ENCODE measurements around the gene RINL.
A peak's percentile ranks its signal among the peaks of the same experiment; 100 is the strongest.
"Not testable (repeated sequence)": the region's sequence is repeated elsewhere in the genome, so short reads cannot be mapped to it uniquely, and the experiment has no call there.

The RINL gene

DNA sequence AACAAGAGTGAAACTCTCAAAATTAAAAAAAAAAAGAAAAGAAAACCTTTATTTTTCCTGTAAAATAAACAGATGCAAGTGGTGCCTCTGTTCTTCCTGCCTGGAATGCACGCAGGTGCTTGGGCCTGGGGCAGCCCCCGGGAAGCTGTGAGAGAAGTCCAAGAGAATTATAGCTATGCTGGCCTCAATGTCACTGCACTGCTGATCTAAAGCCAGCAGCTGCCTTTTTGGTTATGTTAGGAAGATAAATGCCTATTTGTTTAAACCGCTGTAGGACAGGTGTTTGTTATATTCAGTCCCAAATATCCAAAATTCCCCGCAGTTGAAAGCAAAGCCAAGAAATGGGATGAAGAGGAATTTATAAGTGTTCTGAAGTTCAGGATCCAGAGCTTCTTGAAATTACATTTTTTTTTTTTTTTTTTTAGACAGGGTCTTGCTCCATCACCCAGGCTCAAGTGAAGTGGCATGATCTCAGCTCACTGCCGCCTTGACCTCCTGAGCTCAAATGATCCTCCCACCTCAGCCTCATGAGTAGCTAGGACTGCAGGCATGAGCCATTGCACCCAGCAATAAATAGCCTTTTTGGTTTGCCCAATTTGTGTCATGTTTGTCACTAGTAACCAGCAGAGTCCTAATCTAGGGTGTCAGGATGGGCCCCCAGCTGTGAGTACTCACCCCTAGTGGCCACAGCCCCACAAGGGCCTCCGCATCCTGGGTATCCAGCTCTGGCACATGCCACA lies 2.2 kb downstream of the RINL start:
- DNase-seq (ENCODE audit: low read depth in 2 of 3, low spot score in 1 of 3), result no peak

DNA sequence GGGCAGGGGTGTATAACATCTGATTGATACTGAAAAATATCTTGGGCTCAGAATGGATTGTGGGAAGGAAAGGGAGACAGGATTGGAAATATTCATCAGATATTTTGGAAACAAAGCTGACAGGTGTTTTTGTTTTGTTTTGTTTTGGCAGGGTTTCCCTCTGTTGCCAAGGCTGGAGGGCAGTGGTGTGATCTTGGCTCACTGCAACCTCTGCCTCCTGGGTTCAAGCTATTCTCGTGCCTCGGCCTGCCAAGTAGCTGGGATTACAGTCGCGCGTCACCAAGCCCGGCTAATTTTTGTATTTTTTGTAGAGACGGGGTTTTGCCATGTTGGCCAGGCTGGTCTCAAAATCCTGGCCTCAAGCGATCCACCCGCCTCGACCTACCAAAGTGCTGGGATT lies 4.7 kb downstream of the RINL start:
- not testable (repeated sequence) for DNase-seq (ENCODE audit: low read depth in 2 of 3, low spot score in 1 of 3)

DNA sequence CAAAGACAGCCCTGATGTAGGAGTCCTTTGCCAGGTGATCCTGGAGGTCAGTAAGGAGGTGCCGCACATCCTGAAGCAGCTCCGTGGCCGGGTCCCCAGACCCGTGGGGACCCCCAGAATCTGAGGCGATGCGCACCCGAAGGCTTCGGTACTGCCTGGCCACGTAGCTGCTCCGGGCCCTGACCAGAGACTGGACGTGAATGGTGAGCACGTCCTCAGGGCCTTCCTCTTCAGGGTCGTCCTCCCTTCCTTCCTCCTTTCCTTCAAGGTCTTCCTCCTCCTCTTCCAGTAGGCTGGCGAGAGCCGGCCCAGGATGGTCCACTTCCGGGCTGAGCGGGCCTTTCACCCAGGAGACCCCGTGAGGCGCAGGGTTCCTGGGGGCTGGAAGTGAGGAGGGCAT lies 7.5 kb downstream of the RINL start:
- DNase-seq (ENCODE audit: low read depth in 2 of 3, low spot score in 1 of 3), result no peak

- peak; percentile 81 to 92 (median 88) for DNase-seq (ENCODE audit: low read depth in 2 of 3, low spot score in 1 of 3)
These were observed 8.1 kb downstream of the RINL start for GRCh38 chr19:38869836-38870607.

DNA sequence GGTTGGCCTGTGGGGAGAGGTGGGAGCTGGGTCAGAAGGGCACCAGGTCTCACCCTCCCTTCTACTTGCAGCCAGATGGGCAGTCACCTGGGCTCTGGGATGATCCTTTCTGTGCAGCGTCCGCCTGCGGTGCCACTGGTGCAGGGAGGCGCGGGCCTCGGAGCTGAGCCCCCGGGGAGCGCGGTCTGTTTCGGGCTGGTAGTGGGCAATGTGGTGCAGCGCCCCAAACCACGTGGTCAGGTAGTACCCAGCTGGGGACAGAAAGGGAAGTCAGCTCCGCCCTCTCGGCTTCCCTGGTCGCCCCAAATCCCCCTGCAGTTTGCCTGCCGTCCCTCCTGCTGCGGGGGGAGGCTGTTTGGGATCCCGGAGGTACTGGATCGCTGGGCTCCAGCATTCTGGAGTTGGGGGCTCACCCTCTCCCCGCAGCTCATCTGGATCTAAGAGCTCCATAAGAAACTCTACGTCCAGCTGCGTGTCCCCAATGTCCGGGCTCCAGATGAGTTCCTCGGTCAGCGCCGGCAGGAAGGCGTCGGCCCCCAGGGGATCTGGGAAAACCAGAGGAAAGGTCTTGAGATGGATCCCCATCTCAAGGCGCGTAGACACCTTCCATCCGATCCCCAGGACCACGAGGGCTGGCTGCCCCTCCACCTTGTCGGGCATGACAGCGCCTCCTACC lies 8.8 kb downstream of the RINL start:
- DNase-seq (ENCODE audit: low read depth in 2 of 3, low spot score in 1 of 3), result peak in 1 of 3 donors; percentile 29

DNA sequence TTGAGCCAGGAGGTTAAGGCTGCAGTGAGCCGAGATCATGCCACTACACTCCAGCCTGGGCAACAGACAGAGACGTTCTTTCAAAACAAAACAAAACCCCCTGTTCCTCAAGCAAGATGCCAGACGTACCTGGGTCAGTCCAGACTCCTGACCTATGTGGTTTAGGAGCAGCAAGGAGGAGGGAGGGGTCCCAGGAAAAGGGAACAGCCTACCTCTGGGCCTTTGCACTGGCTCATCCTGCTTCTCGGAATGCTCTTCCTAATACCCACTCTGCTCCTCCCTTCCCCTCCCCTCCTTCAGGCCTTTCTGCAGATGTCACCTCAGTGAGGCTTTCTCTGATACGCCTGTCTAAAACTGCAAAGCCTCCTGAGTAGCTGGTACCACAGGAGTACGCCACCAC lies 9.5 kb downstream of the RINL start:
- DNase-seq (ENCODE audit: low read depth in 2 of 3, low spot score in 1 of 3), result no peak

GRCh38 chr19:38867171-38867780 lies 10.8 kb downstream of the RINL start:
- DNase-seq (ENCODE audit: low read depth in 2 of 3, low spot score in 1 of 3), result no peak

DNA sequence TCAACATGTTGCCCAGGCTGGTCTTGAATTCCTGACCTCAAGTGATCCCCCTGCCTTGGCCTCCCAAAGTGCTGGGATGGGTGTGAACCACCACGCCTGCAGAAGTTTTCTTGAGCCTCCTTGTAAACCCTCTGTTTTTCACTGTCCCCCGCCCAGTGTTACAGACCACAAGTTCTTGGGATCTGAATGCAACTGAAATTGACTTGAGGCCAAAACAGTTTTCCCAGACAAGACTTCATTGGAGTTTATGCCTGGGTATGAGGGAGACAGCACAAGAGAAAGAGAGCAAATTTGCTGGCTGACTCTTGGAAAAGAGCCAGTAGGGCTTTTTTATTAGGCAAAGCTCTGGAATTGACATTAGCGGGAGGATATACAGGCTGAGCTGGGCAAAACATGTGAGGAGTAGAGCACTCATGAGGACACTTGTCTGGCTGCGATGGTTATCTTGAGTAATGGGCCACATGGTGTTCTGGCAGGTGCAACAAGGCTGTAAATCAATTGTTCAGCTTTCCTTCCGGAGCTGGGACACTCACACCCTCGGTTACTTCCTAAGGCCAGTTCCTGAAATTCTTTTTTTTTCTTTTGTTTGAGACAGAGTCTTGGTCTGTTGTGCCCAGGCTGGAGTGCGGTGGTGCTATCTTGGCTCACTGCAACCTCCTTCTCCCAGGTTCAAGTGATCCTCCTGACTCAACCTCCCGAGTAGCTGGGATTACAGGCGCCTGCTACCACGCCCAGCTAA lies 15.6 kb downstream of the RINL start:
- DNase-seq (ENCODE audit: low read depth in 2 of 3, low spot score in 1 of 3), result no peak

GRCh38 chr19:38861368-38861767 lies 16.7 kb downstream of the RINL start:
- no peak for DNase-seq (ENCODE audit: low read depth in 2 of 3, low spot score in 1 of 3)

DNA sequence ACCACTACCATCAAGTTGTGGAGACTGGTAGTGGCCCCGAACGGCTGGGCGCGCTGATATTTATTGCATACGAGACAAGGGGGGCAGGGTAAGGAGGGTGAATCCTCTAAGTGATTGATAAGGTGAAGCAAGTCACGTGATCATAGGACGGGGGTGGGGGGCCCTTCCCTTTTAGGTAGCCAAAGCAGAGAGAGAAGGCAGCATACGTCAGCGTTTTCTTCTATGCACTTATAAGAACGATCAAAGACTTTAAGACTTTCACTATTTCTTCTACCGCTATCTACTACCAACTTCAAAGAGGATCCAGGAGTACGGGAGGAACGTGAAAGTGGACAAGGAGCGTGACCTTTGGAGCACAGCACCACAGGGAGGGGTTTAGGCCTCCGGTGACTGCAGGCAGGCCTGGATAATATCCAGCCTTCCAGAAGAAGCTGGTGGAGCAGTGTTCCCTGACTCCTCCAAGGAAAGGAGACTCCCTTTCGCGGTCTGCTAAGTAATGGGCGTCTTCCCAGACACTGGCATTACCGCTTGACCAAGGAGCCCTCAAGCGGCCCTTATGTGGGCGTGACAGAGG lies 18.4 kb downstream of the RINL start:
- not testable (repeated sequence) for DNase-seq (ENCODE audit: low read depth in 2 of 3, low spot score in 1 of 3)

GRCh38 chr19:38856813-38857212 lies 21.3 kb downstream of the RINL start:
- no peak for DNase-seq (ENCODE audit: low read depth in 2 of 3, low spot score in 1 of 3)

GRCh38 chr19:38855751-38856150 lies 22.3 kb downstream of the RINL start:
- not testable (repeated sequence) for DNase-seq (ENCODE audit: low read depth in 2 of 3, low spot score in 1 of 3)

GRCh38 chr19:38854961-38855360 lies 23.1 kb downstream of the RINL start:
- not testable (repeated sequence) for DNase-seq (ENCODE audit: low read depth in 2 of 3, low spot score in 1 of 3)

GRCh38 chr19:38853214-38853613 lies 24.9 kb downstream of the RINL start:
- DNase-seq (ENCODE audit: low read depth in 2 of 3, low spot score in 1 of 3), result no peak

DNA sequence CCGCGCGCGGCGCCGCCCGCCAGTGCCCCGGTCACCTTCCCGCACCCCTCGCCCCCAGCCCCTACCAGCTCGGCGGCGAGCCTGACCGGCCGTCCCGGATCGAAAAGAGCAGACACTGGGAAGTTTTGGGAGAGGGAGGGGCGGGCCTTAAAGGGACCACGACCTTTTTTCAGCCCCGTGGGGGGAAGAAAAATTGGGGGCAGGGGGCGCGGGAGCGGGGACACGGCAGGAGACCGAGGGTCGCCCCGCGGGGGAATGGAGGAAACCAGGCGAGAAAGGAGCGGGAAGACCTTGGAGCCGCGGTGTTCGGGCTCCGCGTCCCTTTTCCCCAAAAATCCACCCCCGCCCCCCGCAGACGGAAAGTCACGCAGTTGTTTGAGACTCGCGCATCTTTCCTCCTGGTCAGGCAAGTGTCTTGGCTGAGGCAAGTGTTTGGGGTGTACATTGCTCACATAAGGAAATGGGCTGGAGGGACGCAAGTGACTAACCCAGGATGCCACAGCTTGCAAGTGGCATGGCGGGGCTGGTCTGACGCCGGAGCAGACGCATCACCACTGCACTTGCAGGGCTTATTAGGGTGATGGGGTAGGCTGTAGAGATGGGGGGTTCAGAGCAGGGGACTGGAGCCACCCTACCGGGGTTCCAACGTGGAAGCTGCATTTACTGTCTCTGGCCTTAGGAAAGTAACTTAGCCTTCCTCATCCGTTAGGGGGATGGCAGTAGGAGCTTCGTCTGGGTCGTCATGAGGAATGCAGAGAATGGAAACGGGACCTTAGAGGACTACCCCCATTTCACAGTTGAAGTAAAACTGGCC lies 25.6 kb downstream of the RINL start:
- peak; percentile 44 to 52 (median 46) for DNase-seq (ENCODE audit: low read depth in 2 of 3, low spot score in 1 of 3)

DNA sequence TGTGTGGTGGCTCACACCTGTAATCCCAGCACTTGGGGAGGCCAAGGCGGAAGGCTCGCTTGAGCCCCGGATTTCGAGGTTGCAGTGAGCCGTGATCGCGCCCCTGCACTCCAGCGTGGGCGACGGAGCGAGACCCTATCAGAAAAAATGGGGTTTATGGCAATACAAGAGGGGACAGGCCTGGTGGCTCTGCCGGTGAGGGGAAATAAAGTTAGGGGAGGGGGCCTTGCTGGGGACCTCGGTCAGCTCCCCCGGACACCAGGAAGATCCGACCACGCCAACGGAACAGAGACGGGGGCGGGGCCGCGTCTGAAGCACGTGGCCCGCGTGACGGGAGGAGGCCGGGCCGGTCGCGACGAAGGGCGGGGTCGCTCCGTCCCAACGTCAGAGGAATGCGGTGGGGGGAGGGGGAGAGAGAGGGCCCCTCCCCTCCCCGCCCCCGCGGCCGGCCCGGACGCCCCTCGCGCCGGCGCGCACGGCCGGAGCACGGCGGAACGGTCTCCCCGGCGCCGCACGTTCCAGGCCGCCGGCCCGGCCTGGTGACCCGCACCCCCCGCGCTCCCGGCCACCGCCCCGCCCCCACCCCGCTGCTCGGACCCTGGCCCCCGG lies 26.3 kb downstream of the RINL start:
- peak; percentile 83 to 92 (median 86) for DNase-seq (ENCODE audit: low read depth in 2 of 3, low spot score in 1 of 3)

DNA sequence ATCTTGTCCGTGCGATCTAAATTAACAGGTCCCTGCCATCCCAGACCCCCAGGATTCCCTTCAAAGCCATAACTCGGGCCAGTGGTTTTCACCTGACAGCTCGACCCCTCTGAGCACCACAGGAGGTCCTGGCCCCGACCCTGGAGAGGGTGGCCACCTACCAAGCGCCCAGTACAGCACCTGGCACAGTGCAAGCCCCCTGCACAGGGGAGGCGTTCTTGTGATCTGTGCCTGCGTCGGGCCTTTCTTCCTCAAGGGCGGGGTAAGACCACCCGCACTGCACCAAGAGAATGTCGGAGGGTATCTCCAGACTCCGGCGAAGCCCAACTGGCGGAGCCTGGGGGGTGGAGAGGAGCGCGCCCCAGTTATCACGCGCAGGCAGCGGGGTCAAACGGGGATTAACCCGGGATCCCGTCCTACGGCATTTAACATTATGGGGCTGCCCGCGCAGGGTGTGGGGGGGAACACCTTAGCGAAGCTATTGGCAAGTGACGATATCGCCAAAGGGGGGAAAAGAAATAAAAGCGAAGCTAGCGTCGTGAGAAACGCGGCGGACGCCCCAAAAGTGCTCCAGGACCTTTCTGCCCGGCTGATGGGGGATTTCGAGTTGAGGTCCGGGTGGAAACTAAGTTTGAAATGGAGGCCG lies 27.0 kb downstream of the RINL start:
- DNase-seq (ENCODE audit: low read depth in 2 of 3, low spot score in 1 of 3), result no peak

DNA sequence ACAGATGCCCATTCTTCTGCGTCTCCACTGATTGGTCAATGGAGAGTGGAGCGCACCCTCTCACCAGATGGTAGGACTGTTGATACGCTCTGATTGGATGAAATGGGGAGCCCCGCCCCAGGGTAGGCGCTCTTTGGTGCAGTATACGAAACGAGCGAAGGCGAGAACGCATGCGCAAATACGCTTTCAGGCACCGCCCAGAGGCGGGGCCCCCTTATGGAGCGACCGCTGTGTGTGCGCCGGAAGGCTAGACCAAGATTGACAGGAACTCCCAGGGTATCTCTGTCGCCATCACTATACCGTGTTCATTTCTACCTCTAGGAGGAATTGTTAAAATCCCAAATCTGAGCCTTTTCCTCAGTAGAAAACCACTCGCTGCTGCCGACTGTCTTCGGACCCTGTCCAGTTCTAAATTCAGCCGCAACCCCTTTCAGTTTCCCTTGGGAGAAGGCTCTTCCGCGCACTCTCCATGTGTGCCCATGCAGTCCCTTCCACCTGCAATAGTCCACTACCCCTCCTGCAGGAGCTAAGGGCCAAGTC lies 27.6 kb downstream of the RINL start:
- DNase-seq (ENCODE audit: low read depth in 2 of 3, low spot score in 1 of 3), result peak in 2 of 3 donors; percentile 96 to 99
